GM18867 (cell line): Measurements from ENCODE around the gene SLC4A5.

Experiments used
- ATAC-seq: cut with Tn5 transposase; IDR thresholded peaks from one replicate; pipeline ENCODE4 v1.9.1; 2021; ENCODE audit warnings: mild to moderate bottlenecking, moderate library complexity; ENCODE audit not compliant: unreplicated experiment

SLC4A5 gene

GRCh38 chr2:74168739-74169138, 174.5 kb downstream of the SLC4A5 start:
- ATAC-seq = no peak
